NCI-H748 treated with DMSO at 0.1 percent for 48 hours (cell line): ENCODE data around the gene SUN5.

Experiments used
- DNase-seq: peaks from one replicate; lab custom pipeline; 2025; lab: John Stamatoyannopoulos, UW

The SUN5 gene

GRCh38 chr20:33026779-33027759, 22.8 kb upstream of the SUN5 start:
- no peak for DNase-seq

GRCh38 chr20:33026072-33026778, 22.0 kb upstream of the SUN5 start:
- no peak for DNase-seq

- no peak for DNase-seq
Observed at GRCh38 chr20:33025318-33025876, 21.2 kb upstream of the SUN5 start.

GRCh38 chr20:33024609-33025317, 20.5 kb upstream of the SUN5 start:
- DNase-seq: no peak

- DNase-seq: no peak
Observed at GRCh38 chr20:33024243-33024560, 20.0 kb upstream of the SUN5 start.

GRCh38 chr20:33023439-33024242, 19.4 kb upstream of the SUN5 start:
- no peak for DNase-seq

GRCh38 chr20:33022694-33023438, 18.6 kb upstream of the SUN5 start:
- DNase-seq: no peak

- DNase-seq: no peak
Observed at GRCh38 chr20:33022289-33022688, 18.1 kb upstream of the SUN5 start.

- DNase-seq: no peak
Observed at GRCh38 chr20:33021879-33022278, 17.6 kb upstream of the SUN5 start.

GRCh38 chr20:33020278-33021161, 16.3 kb upstream of the SUN5 start:
- no peak for DNase-seq

- DNase-seq: no peak
Observed at GRCh38 chr20:33019465-33020277, 15.4 kb upstream of the SUN5 start.

GRCh38 chr20:33018169-33018931, 14.1 kb upstream of the SUN5 start:
- DNase-seq: no peak

- DNase-seq: no peak
Observed at GRCh38 chr20:33017542-33017941, 13.3 kb upstream of the SUN5 start.

GRCh38 chr20:33016581-33017109, 12.4 kb upstream of the SUN5 start:
- no peak for DNase-seq

- no peak for DNase-seq
Observed at GRCh38 chr20:33015700-33016580, 11.7 kb upstream of the SUN5 start.

GRCh38 chr20:33015114-33015484, 10.9 kb upstream of the SUN5 start:
- no peak for DNase-seq
